GM12892 (cell line): ENCODE data around the gene NOSIP.

Experiments used
- POLR2A ChIP-seq: IDR thresholded peaks from 2 replicates; pipeline ENCODE4 v1.6.1; 2011; ENCODE audit warnings: low read depth, low read length, control low read depth
- POLR2AphosphoS5 ChIP-seq: IDR thresholded peaks from 2 replicates; pipeline ENCODE4 v1.6.1; 2011; ENCODE audit warnings: low read depth, low read length, control low read depth

DNA sequence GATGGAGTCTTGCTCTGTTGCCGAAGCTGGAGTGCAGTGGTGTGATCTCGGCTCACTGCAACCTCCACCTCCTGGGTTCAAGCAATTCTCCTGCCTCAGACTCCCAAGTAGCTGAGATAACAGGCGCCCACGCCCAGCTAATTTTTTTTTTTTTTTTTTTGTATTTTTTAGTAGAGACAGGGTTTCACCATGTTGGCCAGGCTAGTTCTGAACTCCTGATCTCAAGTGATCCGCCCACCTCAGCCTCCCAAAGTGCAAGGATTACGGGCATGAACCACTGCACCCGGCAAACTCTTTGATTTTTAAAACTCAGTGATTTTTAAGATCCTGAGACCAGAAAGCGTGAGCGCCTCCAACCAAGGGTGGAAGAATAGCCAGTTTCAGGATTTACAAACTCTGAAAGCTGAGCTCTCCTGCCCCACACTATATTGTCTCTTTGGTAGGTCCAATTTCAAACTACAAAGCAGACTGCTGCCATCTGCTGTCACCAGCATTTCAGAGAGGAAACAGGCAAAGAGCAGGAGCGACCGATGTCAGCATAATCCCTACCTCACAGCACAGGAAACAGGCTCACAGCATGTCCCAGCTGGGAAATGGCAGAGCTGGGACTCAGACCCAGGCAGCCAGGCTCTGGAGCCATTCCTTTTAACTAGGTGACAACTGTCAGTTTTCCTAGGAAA, 9.2 kb downstream of the NOSIP start:
- TF ChIP-seq POLR2A (no peak), POLR2AphosphoS5 (no peak)
